Pancreas (tissue), 10 donors: Measurements from ENCODE around the gene ATP13A1. TPM values are rescaled to one million over a fixed set of nuclear protein-coding genes. Genes with fewer than 3 reads are reported as not detected.

ENCODE experiments used
- ATAC-seq, 4 donors: fragments of 200-7000 bp; cut with Tn5 transposase; one replicate each; pipeline versions ENCODE4 v1.8.0 to v1.9.1; 2020; ENCODE audit warnings: mild to moderate bottlenecking in 4 of 4, moderate library complexity in 4 of 4
- DNase-seq, 6 donors: peaks; one replicate each; pipeline ENCODE4 v3.0.0-alpha.2; 2020
- FAIRE-seq: peaks from 2 replicates; lab custom pipeline; 2012; peaks lifted over from hg19 to GRCh38; lab: Jason Lieb, UNC
- H3K27ac ChIP-seq, 4 donors: fragments of 200-600 bp; sonication (generic); 1 replicate in 3 of 4; 2 replicates in 1 of 4; pipeline versions ENCODE4 v1.5.0 to v1.8.0; 2020
- H3K27me3 ChIP-seq, 4 donors: fragments of 200-600 bp; one replicate each; pipeline ENCODE4 v1.8.0; 2021
- H3K36me3 ChIP-seq, 3 donors: fragments of 200-600 bp; sonication (generic) in 1 of 3; one replicate each; pipeline versions ENCODE4 v1.5.0 to v1.8.0; 2020 to 2021
- H3K4me1 ChIP-seq, 3 donors: fragments of 200-600 bp; one replicate each; pipeline ENCODE4 v1.8.0; 2021
- H3K4me3 ChIP-seq, 4 donors: fragments of 200-600 bp; sonication (generic) in 2 of 4; one replicate each; pipeline versions ENCODE4 v1.5.0 to v1.8.0; 2020 to 2021
- H3K9me3 ChIP-seq, 4 donors: fragments of 200-600 bp; one replicate each; pipeline ENCODE4 v1.8.0; 2021
- CTCF ChIP-seq, 4 donors: fragments of 200-600 bp; sonication (generic) in 3 of 4; IDR thresholded peaks; one replicate each; pipeline versions ENCODE4 v1.5.0 to v1.8.0; 2021; ENCODE audit warnings: antibody characterized with exemption in 4 of 4
- WGBS, 2 donors: extraction: QIAGEN DNeasy Blood & Tissue Kit; methylation state at CpG; one replicate each; pipeline ENCODE4 v1.1.7; 2013; 5-methylcytosine and 5-hydroxymethylcytosine counted together
- intact Hi-C, 3 donors: fragments of 100-400 bp; cut with DNase I; formaldehyde crosslinking; loops; one replicate each; pipeline versions ENCODE4 v1.11.1 to v1.14.2; 2022
- polyA plus RNA-seq, 2 donors: library from polyadenylated mRNA; stranded (reverse); fragments of 200-250 nt; gene quantifications; one replicate each; pipeline ENCODE4 v1.2.3, GENCODE V29; 2013
- total RNA-seq, 6 donors: library from RNA; stranded (reverse); fragmentation: NEBNext Ultra II Directional in 4 of 6; extraction: Animal tissue kit (Norgen Biotek cat#: 25700) in 4 of 6; gene quantifications; one replicate each; pipeline versions ENCODE4 v1.2.1 to v1.2.4, GENCODE V29; 2021 to 2023
- donor health status: healthy with polysubstance abuse.
- donor health status: DM: no; HTN: no; CAD: no; lungs with moderate emphysema.
- donor health status: DM: no; HTN: no; CAD: no.
- donor health status: control.
- donor health status: control.
- donor health status: Bipolar disorder and iron deficiency.
- donor health status: DM: yes; HTN: yes; CAD: no.
- donor health status: DM: no; HTN: no; CAD: no.
- donor health status: DM: no; HTN: no; CAD: no.
- donor health status: DM: yes; HTN: yes; CAD: no.

Gene ATP13A1
- total and polyA plus RNA-seq, 8 donors, result 24.9 to 77.3 (median 36.1) TPM

GRCh38 chr19:19655051-19655594 is 8.4 kb downstream of the ATP13A1 start:
- H3K27me3 ChIP-seq, result no peaks in the 10 kb centered on the region
- no peak for TF ChIP-seq CTCF (IDR thresholded peaks at IDR 0.05)
- H3K9me3 ChIP-seq, result no peaks in the 10 kb centered on the region
- H3K4me3 ChIP-seq, result no peak overlapping the region
- 93 to 97% methylated on average over 22 of the region's 22 CpGs for WGBS, 2 donors
- ATAC-seq, result no peak
- H3K4me1 ChIP-seq, result no peaks in the 10 kb centered on the region
- no peak overlapping the region for H3K27ac ChIP-seq
- peaks cover 13 to 90% (median 60%) of the 10 kb centered on the region in 3 donors for H3K36me3 ChIP-seq
- peak in 1 of 6 donors; percentile 69 for DNase-seq
- intact Hi-C loops, result no loop called here
- FAIRE-seq, result no peak

- no peak for ATAC-seq
- no peak for TF ChIP-seq CTCF (IDR thresholded peaks at IDR 0.05)
- Histone ChIP-seq H3K27ac (no peak overlapping the region), H3K4me1 (no peaks in the 10 kb centered on the region), H3K9me3 (no peaks in the 10 kb centered on the region), H3K36me3 (peaks cover 13 to 89% (median 60%) of the 10 kb centered on the region in 3 donors), H3K27me3 (no peaks in the 10 kb centered on the region), H3K4me3 (no peak overlapping the region)
- FAIRE-seq, result no peak
- 93% methylated on average over 15 of the region's 15 CpGs for WGBS, 2 donors
- intact Hi-C loops, result no loop called here
- no peak for DNase-seq
These were observed 9.0 kb downstream of the ATP13A1 start for GRCh38 chr19:19654441-19654840.

- FAIRE-seq, result no peak
- intact Hi-C loops, result no loop called here
- Histone ChIP-seq H3K9me3 (no peaks in the 10 kb centered on the region), H3K27me3 (no peaks in the 10 kb centered on the region), H3K36me3 (peaks cover 13 to 81% (median 57%) of the 10 kb centered on the region in 3 donors), H3K4me1 (no peaks in the 10 kb centered on the region), H3K4me3 (no peak overlapping the region), H3K27ac (no peak overlapping the region)
- 95 to 97% methylated on average over 23 of the region's 23 CpGs for WGBS, 2 donors
- peak in 1 of 6 donors; percentile 63 for DNase-seq
- TF ChIP-seq CTCF (IDR thresholded peaks at IDR 0.05), result no peak
- no peak for ATAC-seq
These were observed 9.8 kb downstream of the ATP13A1 start for GRCh38 chr19:19653597-19654147.

- 92 to 93% methylated on average over 24 of the region's 24 CpGs for WGBS, 2 donors
- DNase-seq, result peak in 1 of 6 donors; percentile 50
- no peaks in the 10 kb centered on the region for H3K9me3 ChIP-seq
- no peaks in the 10 kb centered on the region for H3K27me3 ChIP-seq
- H3K4me3 ChIP-seq, result no peak overlapping the region
- intact Hi-C loops, result no loop called here
- no peak overlapping the region for H3K27ac ChIP-seq
- no peak for ATAC-seq
- H3K4me1 ChIP-seq, result no peaks in the 10 kb centered on the region
- FAIRE-seq, result no peak
- peaks cover 13 to 79% (median 53%) of the 10 kb centered on the region in 3 donors for H3K36me3 ChIP-seq
- no peak for TF ChIP-seq CTCF (IDR thresholded peaks at IDR 0.05)
These were observed 10.8 kb downstream of the ATP13A1 start for GRCh38 chr19:19652482-19653295.
